NCI-H526 treated with DMSO at 0.1 percent for 48 hours (cell line): Measurements from ENCODE around the gene CDYL.
A peak's percentile ranks its signal among the peaks of the same experiment; 100 is the strongest.
"Not testable (repeated sequence)": the region's sequence is repeated elsewhere in the genome, so short reads cannot be mapped to it uniquely, and the experiment has no call there.

Experiments used
- DNase-seq: peaks from one replicate; lab custom pipeline; 2025; lab: John Stamatoyannopoulos, UW

Gene CDYL

GRCh38 chr6:4805553-4806336, 29.5 kb downstream of the CDYL start:
- peak; percentile 33 for DNase-seq

- DNase-seq, result no peak
Measured at GRCh38 chr6:4806337-4806725, 30.1 kb downstream of the CDYL start.

- no peak for DNase-seq
Measured at GRCh38 chr6:4806791-4807190, 30.6 kb downstream of the CDYL start.

GRCh38 chr6:4808396-4808795, 32.2 kb downstream of the CDYL start:
- DNase-seq, result no peak

GRCh38 chr6:4809999-4810918, 34.1 kb downstream of the CDYL start:
- DNase-seq, result no peak

- no peak for DNase-seq
Measured at GRCh38 chr6:4812068-4812467, 35.9 kb downstream of the CDYL start.

GRCh38 chr6:4813055-4813454, 36.9 kb downstream of the CDYL start:
- DNase-seq, result no peak

GRCh38 chr6:4814212-4814611, 38.0 kb downstream of the CDYL start:
- no peak for DNase-seq

- no peak for DNase-seq
Measured at GRCh38 chr6:4814987-4815386, 38.8 kb downstream of the CDYL start.

- no peak for DNase-seq
Measured at GRCh38 chr6:4815584-4815983, 39.4 kb downstream of the CDYL start.

- DNase-seq, result no peak
Measured at GRCh38 chr6:4816904-4817303, 40.7 kb downstream of the CDYL start.

GRCh38 chr6:4817551-4817950, 41.3 kb downstream of the CDYL start:
- DNase-seq, result no peak

- no peak for DNase-seq
Measured at GRCh38 chr6:4818272-4818938, 42.2 kb downstream of the CDYL start.

GRCh38 chr6:4819706-4820283, 43.6 kb downstream of the CDYL start:
- DNase-seq, result no peak

GRCh38 chr6:4820704-4821276, 44.6 kb downstream of the CDYL start:
- no peak for DNase-seq

- no peak for DNase-seq
Measured at GRCh38 chr6:4822476-4822875, 46.3 kb downstream of the CDYL start.

GRCh38 chr6:4828187-4828698, 52.0 kb downstream of the CDYL start:
- no peak for DNase-seq

GRCh38 chr6:4829089-4829488, 52.9 kb downstream of the CDYL start:
- no peak for DNase-seq

GRCh38 chr6:4835540-4835939, 59.3 kb downstream of the CDYL start:
- not testable (repeated sequence) for DNase-seq

GRCh38 chr6:4840169-4840568, 64.0 kb downstream of the CDYL start:
- no peak for DNase-seq

GRCh38 chr6:4844108-4844507, 67.9 kb downstream of the CDYL start:
- DNase-seq, result no peak

- DNase-seq, result no peak
Measured at GRCh38 chr6:4846387-4846786, 70.2 kb downstream of the CDYL start.
